H1 (cell line): ENCODE data around the gene FRMD4A. TPM values are rescaled to one million over a fixed set of nuclear protein-coding genes. Genes with fewer than 3 reads are reported as not detected.

Source experiments
- CTCF ChIA-PET: fragments of 300-600 bp; sonication (Branson Sonifier 250); formaldehyde crosslinking; loops from one replicate; lab custom pipeline; 2021; ENCODE audit not compliant: partially characterized antibody; lab: Charles Lee
- POLR2A ChIA-PET: fragments of 300-600 bp; sonication (Branson Sonifier 250); formaldehyde crosslinking; loops from one replicate; lab custom pipeline; 2021; ENCODE audit warnings: inconsistent platforms; ENCODE audit not compliant: partially characterized antibody; lab: Charles Lee
- DNase-seq, 2 experiments: peaks; one replicate each; pipeline versions ENCODE4 v3.0.0 to v3.0.0-alpha.2; 2010 to 2022; ENCODE audit warnings: low spot score in 2 of 2, low read depth in 1 of 2, mixed read lengths in 1 of 2
- FAIRE-seq: peaks from 2 replicates; lab custom pipeline; 2011; peaks lifted over from hg19 to GRCh38; lab: Jason Lieb, UNC
- H2AFZ ChIP-seq: 2 replicates; pipeline ENCODE4 v1.8.1; 2012; ENCODE audit warnings: low read length, inconsistent platforms
- H2AK5ac ChIP-seq: 2 replicates; pipeline ENCODE4 v1.6.1; 2013; ENCODE audit warnings: low read depth, low read length
- H2BK120ac ChIP-seq: replicated peaks from 2 replicates; pipeline ENCODE3; 2013; ENCODE audit warnings: low read depth, low read length, inconsistent platforms
- H2BK12ac ChIP-seq: 2 replicates; pipeline ENCODE4 v1.6.1; 2013; ENCODE audit warnings: low read depth, low read length
- H2BK15ac ChIP-seq: 2 replicates; pipeline ENCODE4 v1.6.1; 2013; ENCODE audit warnings: low read length
- H2BK20ac ChIP-seq: 2 replicates; pipeline ENCODE4 v1.6.1; 2013; ENCODE audit warnings: low read length
- H2BK5ac ChIP-seq: 2 replicates; pipeline ENCODE4 v1.6.1; 2013; ENCODE audit warnings: low read depth, low read length
- H3K14ac ChIP-seq: 2 replicates; pipeline ENCODE4 v1.6.1; 2013; ENCODE audit warnings: inconsistent platforms; ENCODE audit not compliant: insufficient read length
- H3K18ac ChIP-seq: 2 replicates; pipeline ENCODE4 v1.6.1; 2013; ENCODE audit warnings: low read length; ENCODE audit errors: extremely low read depth
- H3K23ac ChIP-seq: 2 replicates; pipeline ENCODE4 v1.6.1; 2013; ENCODE audit warnings: inconsistent platforms; ENCODE audit not compliant: insufficient read length
- H3K23me2 ChIP-seq: 2 replicates; pipeline ENCODE4 v1.6.1; 2013; ENCODE audit warnings: low read depth, low read length
- H3K27ac ChIP-seq: 2 replicates; pipeline ENCODE4 v1.6.1; 2011; ENCODE audit warnings: low read depth, low read length, inconsistent platforms
- H3K27me3 ChIP-seq, 4 experiments: replicated peaks in 1 of 4; 1 replicate in 1 of 4; 2 replicates in 3 of 4; pipeline versions ENCODE4 v1.6.1 to v1.8.1; 2011 to 2013; ENCODE audit warnings: low read length in 3 of 4, mild to moderate bottlenecking in 3 of 4, inconsistent platforms in 2 of 4, mixed read lengths in 2 of 4, moderate library complexity in 1 of 4; ENCODE audit not compliant: control insufficient read depth in 3 of 4, insufficient read depth in 3 of 4; ENCODE audit errors: extremely low read depth in 1 of 4
- H3K36me3 ChIP-seq, 4 experiments: 2 replicates each; pipeline versions ENCODE4 v1.6.1 to v1.8.1; 2011 to 2013; ENCODE audit warnings: mild to moderate bottlenecking in 4 of 4, low read length in 3 of 4, moderate library complexity in 2 of 4, control low read depth in 1 of 4, inconsistent platforms in 1 of 4; ENCODE audit not compliant: insufficient read depth in 4 of 4, control insufficient read depth in 2 of 4
- H3K4ac ChIP-seq: replicated peaks from 2 replicates; pipeline ENCODE3; 2013; ENCODE audit warnings: low read length, low read depth, mixed read lengths, inconsistent platforms; ENCODE audit not compliant: insufficient read length
- H3K4me1 ChIP-seq, 4 experiments: replicated peaks in 1 of 4; 1 replicate in 1 of 4; 2 replicates in 3 of 4; pipeline versions ENCODE4 v1.6.1 to v1.8.1; 2011 to 2013; ENCODE audit warnings: low read length in 3 of 4, inconsistent platforms in 2 of 4, mixed read lengths in 1 of 4; ENCODE audit not compliant: insufficient read depth in 4 of 4, control insufficient read depth in 3 of 4
- H3K4me2 ChIP-seq, 2 experiments: 2 replicates each; pipeline versions ENCODE4 v1.6.1 to v1.8.1; 2011 to 2013; ENCODE audit warnings: low read depth in 2 of 2, low read length in 2 of 2, control low read depth in 1 of 2, inconsistent platforms in 1 of 2, mild to moderate bottlenecking in 1 of 2; ENCODE audit not compliant: insufficient read depth in 1 of 2
- H3K4me3 ChIP-seq, 4 experiments: fragments of 200-600, 300-600 bp in 1 of 4; sonication (generic), shearing (Covaris generic), sonication (Bioruptor Twin) in 1 of 4; 2 replicates each; pipeline versions ENCODE4 v1.5.1 to v1.8.1; 2011 to 2016; ENCODE audit warnings: low read length in 4 of 4, low read depth in 3 of 4, control low read depth in 2 of 4, inconsistent platforms in 2 of 4, mild to moderate bottlenecking in 2 of 4, mixed read lengths in 1 of 4, moderate library complexity in 1 of 4; ENCODE audit not compliant: insufficient read depth in 2 of 4; ENCODE audit errors: extremely low read depth in 1 of 4
- H3K56ac ChIP-seq: replicated peaks from 2 replicates; pipeline ENCODE3; 2013; ENCODE audit warnings: low read depth, mild to moderate bottlenecking, mixed read lengths, low read length, inconsistent platforms; ENCODE audit not compliant: insufficient read length
- H3K79me1 ChIP-seq: 2 replicates; pipeline ENCODE4 v1.6.1; 2013; ENCODE audit warnings: low read depth, low read length, control low read depth
- H3K79me2 ChIP-seq, 2 experiments: 2 replicates each; pipeline versions ENCODE4 v1.6.1 to v1.8.1; 2012 to 2013; ENCODE audit warnings: low read length in 2 of 2, mild to moderate bottlenecking in 2 of 2, inconsistent platforms in 1 of 2; ENCODE audit not compliant: insufficient read depth in 2 of 2, control insufficient read depth in 1 of 2
- H3K9ac ChIP-seq, 4 experiments: replicated peaks in 1 of 4; 1 replicate in 1 of 4; 2 replicates in 3 of 4; pipeline versions ENCODE4 v1.6.1 to v1.8.1; 2011 to 2013; ENCODE audit warnings: low read depth in 3 of 4, low read length in 3 of 4, control low read depth in 2 of 4, mild to moderate bottlenecking in 2 of 4, moderate library complexity in 2 of 4, inconsistent platforms in 1 of 4; ENCODE audit errors: extremely low read depth in 1 of 4
- H3K9me3 ChIP-seq, 2 experiments: 2 replicates each; pipeline versions ENCODE4 v1.6.1 to v1.8.1; 2012 to 2013; ENCODE audit warnings: mild to moderate bottlenecking in 2 of 2, moderate library complexity in 2 of 2, control low read depth in 1 of 2, inconsistent platforms in 1 of 2, low read depth in 1 of 2, low read length in 1 of 2, mixed read lengths in 1 of 2; ENCODE audit not compliant: insufficient read depth in 2 of 2
- H4K20me1 ChIP-seq, 2 experiments: replicated peaks in 1 of 2; 2 replicates each; pipeline versions ENCODE3 to v1.8.1; 2011 to 2013; ENCODE audit warnings: inconsistent platforms in 2 of 2, low read length in 2 of 2, mild to moderate bottlenecking in 1 of 2; ENCODE audit not compliant: insufficient read depth in 2 of 2, control insufficient read depth in 1 of 2
- H4K5ac ChIP-seq: 2 replicates; pipeline ENCODE4 v1.6.1; 2013; ENCODE audit warnings: low read length, low read depth, mixed read lengths, inconsistent platforms; ENCODE audit not compliant: insufficient read length
- H4K8ac ChIP-seq: 2 replicates; pipeline ENCODE4 v1.8.0; 2013; ENCODE audit warnings: mild to moderate bottlenecking, moderate library complexity, low read length, inconsistent platforms; ENCODE audit not compliant: insufficient read depth; ENCODE audit errors: extremely low read depth
- H4K91ac ChIP-seq: replicated peaks from 2 replicates; pipeline ENCODE3; 2013; ENCODE audit warnings: low read length, mixed read lengths, inconsistent platforms; ENCODE audit not compliant: insufficient read length
- POLR2A ChIP-seq, 2 experiments: IDR thresholded peaks; 1 replicate in 1 of 2; 2 replicates in 1 of 2; pipeline ENCODE4 v1.6.1; 2011; ENCODE audit warnings: low read depth in 2 of 2, low read length in 2 of 2, mild to moderate bottlenecking in 2 of 2; ENCODE audit errors: control extremely low read depth in 1 of 2
- RNF2 ChIP-seq: fragments of 200-900, 300-1000 bp; sonication (generic); IDR thresholded peaks from 2 replicates; pipeline ENCODE4 v1.7.1; 2016; ENCODE audit warnings: borderline replicate concordance, low read depth, mild to moderate bottlenecking, antibody characterized with exemption, low read length; ENCODE audit not compliant: poor library complexity, severe bottlenecking; ENCODE audit errors: missing control alignments
- SAP30 ChIP-seq: fragments of 300-600 bp; sonication (generic); IDR thresholded peaks from 2 replicates; pipeline ENCODE4 v1.7.1; 2012; ENCODE audit warnings: low read length, moderate library complexity, mild to moderate bottlenecking, inconsistent platforms; ENCODE audit not compliant: insufficient read depth, insufficient replicate concordance
- SIN3A ChIP-seq, 2 experiments: IDR thresholded peaks in 1 of 2; conservative IDR thresholded peaks in 1 of 2; 2 replicates each; pipeline ENCODE4 v1.6.1; 2011 to 2012; ENCODE audit warnings: low read length in 2 of 2, improper control_type of control experiment in 1 of 2, low read depth in 1 of 2, mild to moderate bottlenecking in 1 of 2
- SIRT6 ChIP-seq: IDR thresholded peaks from one replicate; pipeline ENCODE4 v1.7.1; 2012; ENCODE audit warnings: low read length, inconsistent platforms
- SP1 ChIP-seq: IDR thresholded peaks from 2 replicates; pipeline ENCODE4 v1.6.1; 2011; ENCODE audit warnings: low read depth, low read length
- SP4 ChIP-seq: IDR thresholded peaks from 2 replicates; pipeline ENCODE4 v1.6.1; 2012; ENCODE audit warnings: low read length, inconsistent platforms
- TAF7 ChIP-seq: optimal IDR thresholded peaks from 2 replicates; pipeline ENCODE3; 2011; ENCODE audit warnings: low read depth, mild to moderate bottlenecking, inconsistent platforms, low read length, moderate library complexity, borderline replicate concordance
- TBP ChIP-seq: IDR thresholded peaks from 2 replicates; pipeline ENCODE4 v1.6.1; 2011; ENCODE audit warnings: low read depth, low read length, improper control_type of control experiment
- TEAD4 ChIP-seq: IDR thresholded peaks from 2 replicates; pipeline ENCODE4 v1.6.1; 2012; ENCODE audit warnings: low read depth, low read length, inconsistent platforms, mixed read lengths
- WGBS, 2 experiments: shearing (Covaris generic) in 1 of 2; methylation state at CpG; one replicate each; pipeline versions ENCODE4 v1.1.6 to v1.1.7; 2013 to 2015; ENCODE audit warnings: low lambda C conversion rate in 2 of 2, mixed read lengths in 2 of 2, inconsistent platforms in 1 of 2, low coverage in 1 of 2, missing lambda C conversion rate in 1 of 2; ENCODE audit not compliant: insufficient replicate concordance in 2 of 2, insufficient coverage in 1 of 2, insufficient read length in 1 of 2; ENCODE audit errors: extremely low coverage in 1 of 2, missing lambda C conversion rate in 1 of 2; 5-methylcytosine and 5-hydroxymethylcytosine counted together
- polyA plus RNA-seq, 7 experiments: library from polyadenylated mRNA; depleted of rRNA in 3 of 7; stranded (reverse) in 5 of 7; unstranded in 2 of 7; fragments of >200 nt in 5 of 7; fragments of 200-250 nt in 2 of 7; gene quantifications; 1 replicate in 5 of 7; 2 replicates in 1 of 7; 4 replicates in 1 of 7; pipeline versions ENCODE4 v1.2.1 to v1.2.3, GENCODE V29; 2011 to 2013; ENCODE audit warnings: missing spikeins in 2 of 7, mixed read lengths in 2 of 7
- total RNA-seq: library from RNA; stranded (reverse); fragmentation: NEBNext Ultra II Directional; extraction: Animal tissue kit (Norgen Biotek cat#: 25700); gene quantifications from 2 replicates; pipeline ENCODE4 v1.2.1, GENCODE V29; 2021
- TF ChIP-seq, protein P1 (sequence below): IDR thresholded peaks from 2 replicates; pipeline ENCODE4 v1.6.1; 2012; ENCODE audit warnings: low read length, inconsistent platforms

The FRMD4A gene
- total and polyA plus RNA-seq, 2 of the 8 experiments (the other 6 are each of a cell fraction or from before 2014, with no cell fraction given), result 38.6 to 39.6 TPM

DNA sequence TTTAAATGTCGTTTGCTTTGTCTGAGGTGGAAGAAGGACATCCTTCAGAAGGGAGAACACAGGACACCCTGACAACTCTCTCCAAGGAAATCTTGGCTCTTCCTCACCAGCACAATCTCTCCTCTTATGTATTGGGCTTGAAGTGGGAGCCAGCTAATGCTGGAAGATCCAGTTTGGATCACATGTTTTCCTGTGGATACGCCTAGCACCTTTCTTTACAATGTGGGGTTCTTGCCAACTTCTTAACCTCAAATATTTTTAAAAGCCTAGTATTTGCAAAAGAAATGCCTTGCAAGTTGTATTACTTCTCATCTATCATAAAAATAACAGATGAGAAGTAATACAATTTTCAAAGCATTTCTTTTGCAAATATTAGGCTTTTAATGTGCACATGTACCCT, 76.4 kb downstream of the FRMD4A start:
- H3K4ac ChIP-seq, result no peak overlapping the region
- no peak overlapping the region for H3K18ac ChIP-seq
- H3K9me3 ChIP-seq, result peaks cover 4 to 6% of the 10 kb centered on the region in 2 experiments; a peak in 2 of 4 replicates
- H2BK12ac ChIP-seq, result no peak overlapping the region
- H2AFZ ChIP-seq, result no peak overlapping the region
- no peaks in the 10 kb centered on the region for H3K79me2 ChIP-seq
- no peak overlapping the region for H3K9ac ChIP-seq
- H3K23ac ChIP-seq, result no peak overlapping the region
- no peak overlapping the region for H3K27ac ChIP-seq
- ChIA-PET POLR2A (no interaction called here), CTCF (no interaction called here)
- no peak overlapping the region for H4K91ac ChIP-seq
- no peaks in the 10 kb centered on the region for H3K23me2 ChIP-seq
- DNase-seq, result no peak
- H2BK120ac ChIP-seq, result no peak overlapping the region
- H3K36me3 ChIP-seq, result no peaks in the 10 kb centered on the region
- no peak overlapping the region for H2BK15ac ChIP-seq
- no peak overlapping the region for H2BK20ac ChIP-seq
- no peak overlapping the region for H3K4me2 ChIP-seq
- WGBS, 2 experiments, result 90% methylated on average over 2 of the region's 2 CpGs; no CpG with 5 or more reads in 1 of the 2 experiments
- H3K4me3 ChIP-seq, result no peak overlapping the region
- H4K5ac ChIP-seq, result no peak overlapping the region
- H4K20me1 ChIP-seq, result no peaks in the 10 kb centered on the region
- no peaks in the 10 kb centered on the region for H3K79me1 ChIP-seq
- no peak overlapping the region for H4K8ac ChIP-seq
- no peak for FAIRE-seq
- H3K14ac ChIP-seq, result no peak overlapping the region
- no peak overlapping the region for H2BK5ac ChIP-seq
- H3K27me3 ChIP-seq, result no peaks in the 10 kb centered on the region
- no peaks in the 10 kb centered on the region for H3K4me1 ChIP-seq
- no peak overlapping the region for H3K56ac ChIP-seq
- no peak overlapping the region for H2AK5ac ChIP-seq
- TF ChIP-seq TAF7, result no peak
- no peak for TF ChIP-seq TEAD4
- TF ChIP-seq, protein P1, sequence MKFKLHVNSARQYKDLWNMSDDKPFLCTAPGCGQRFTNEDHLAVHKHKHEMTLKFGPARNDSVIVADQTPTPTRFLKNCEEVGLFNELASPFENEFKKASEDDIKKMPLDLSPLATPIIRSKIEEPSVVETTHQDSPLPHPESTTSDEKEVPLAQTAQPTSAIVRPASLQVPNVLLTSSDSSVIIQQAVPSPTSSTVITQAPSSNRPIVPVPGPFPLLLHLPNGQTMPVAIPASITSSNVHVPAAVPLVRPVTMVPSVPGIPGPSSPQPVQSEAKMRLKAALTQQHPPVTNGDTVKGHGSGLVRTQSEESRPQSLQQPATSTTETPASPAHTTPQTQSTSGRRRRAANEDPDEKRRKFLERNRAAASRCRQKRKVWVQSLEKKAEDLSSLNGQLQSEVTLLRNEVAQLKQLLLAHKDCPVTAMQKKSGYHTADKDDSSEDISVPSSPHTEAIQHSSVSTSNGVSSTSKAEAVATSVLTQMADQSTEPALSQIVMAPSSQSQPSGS, result no peak
- no peak for TF ChIP-seq RNF2
- TF ChIP-seq SIN3A (conservative IDR thresholded peaks at IDR 0.05 in 1 of 2, IDR thresholded peaks at IDR 0.05 in 1 of 2; ENCODE audit: low read depth in 1 of 2, low read length in 2 of 2), result no peak
- no peak for TF ChIP-seq SP1
- TF ChIP-seq SIRT6, result no peak
- no peak for TF ChIP-seq SP4
- TF ChIP-seq TBP, result no peak
- TF ChIP-seq SAP30, result no peak
- no peak for TF ChIP-seq POLR2A (IDR thresholded peaks at IDR 0.05; ENCODE audit: control extremely low read depth in 1 of 2, low read depth in 2 of 2, low read length in 2 of 2)
